ENCODE results near the gene COL6A1. TPM values are rescaled to one million over a fixed set of nuclear protein-coding genes. Genes with fewer than 3 reads are reported as not detected.

The COL6A1 gene
- total and polyA plus RNA-seq, 2 of the 13 experiments (the other 11 are each of a cell fraction or from before 2014, with no cell fraction given) = 3.1 to 4.8 TPM

DNA sequence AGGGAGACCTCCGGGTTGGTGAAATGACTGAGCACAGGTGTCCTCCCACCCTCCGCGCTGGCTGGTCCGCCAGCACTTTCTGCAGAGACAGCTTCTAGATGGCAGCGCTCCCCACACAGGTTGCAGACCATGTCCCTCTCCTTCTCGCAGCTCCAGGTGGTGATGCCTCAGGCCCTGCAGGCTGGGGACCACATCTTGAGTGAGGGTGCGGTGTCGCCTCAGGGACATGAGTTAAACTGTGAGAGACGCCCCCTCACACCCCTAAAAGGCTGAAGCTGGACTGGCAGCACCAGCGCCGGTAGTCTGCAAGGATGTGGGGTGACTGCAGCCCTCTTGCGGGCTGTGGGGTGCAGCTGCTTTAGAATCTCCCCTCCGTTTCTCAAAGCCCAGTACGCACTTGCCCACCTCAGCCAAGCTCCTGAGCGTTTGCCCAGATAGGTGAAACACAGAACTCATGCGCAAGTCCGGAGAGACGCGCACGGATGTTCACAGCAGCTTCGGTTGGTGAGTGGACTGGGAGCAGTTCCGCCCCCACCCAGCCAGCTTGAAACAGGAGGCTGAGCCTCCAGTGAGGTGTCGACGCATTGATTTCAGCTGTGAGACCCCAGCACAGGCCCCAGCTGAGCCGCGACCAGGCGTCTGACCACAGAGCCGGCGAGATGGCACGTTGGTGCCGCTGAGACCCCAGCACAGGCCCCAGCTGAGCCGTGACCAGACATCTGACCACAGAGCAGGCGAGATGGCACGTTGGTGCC, 28.6 kb downstream of the COL6A1 start (continued):
- TF ChIP-seq, protein P1, sequence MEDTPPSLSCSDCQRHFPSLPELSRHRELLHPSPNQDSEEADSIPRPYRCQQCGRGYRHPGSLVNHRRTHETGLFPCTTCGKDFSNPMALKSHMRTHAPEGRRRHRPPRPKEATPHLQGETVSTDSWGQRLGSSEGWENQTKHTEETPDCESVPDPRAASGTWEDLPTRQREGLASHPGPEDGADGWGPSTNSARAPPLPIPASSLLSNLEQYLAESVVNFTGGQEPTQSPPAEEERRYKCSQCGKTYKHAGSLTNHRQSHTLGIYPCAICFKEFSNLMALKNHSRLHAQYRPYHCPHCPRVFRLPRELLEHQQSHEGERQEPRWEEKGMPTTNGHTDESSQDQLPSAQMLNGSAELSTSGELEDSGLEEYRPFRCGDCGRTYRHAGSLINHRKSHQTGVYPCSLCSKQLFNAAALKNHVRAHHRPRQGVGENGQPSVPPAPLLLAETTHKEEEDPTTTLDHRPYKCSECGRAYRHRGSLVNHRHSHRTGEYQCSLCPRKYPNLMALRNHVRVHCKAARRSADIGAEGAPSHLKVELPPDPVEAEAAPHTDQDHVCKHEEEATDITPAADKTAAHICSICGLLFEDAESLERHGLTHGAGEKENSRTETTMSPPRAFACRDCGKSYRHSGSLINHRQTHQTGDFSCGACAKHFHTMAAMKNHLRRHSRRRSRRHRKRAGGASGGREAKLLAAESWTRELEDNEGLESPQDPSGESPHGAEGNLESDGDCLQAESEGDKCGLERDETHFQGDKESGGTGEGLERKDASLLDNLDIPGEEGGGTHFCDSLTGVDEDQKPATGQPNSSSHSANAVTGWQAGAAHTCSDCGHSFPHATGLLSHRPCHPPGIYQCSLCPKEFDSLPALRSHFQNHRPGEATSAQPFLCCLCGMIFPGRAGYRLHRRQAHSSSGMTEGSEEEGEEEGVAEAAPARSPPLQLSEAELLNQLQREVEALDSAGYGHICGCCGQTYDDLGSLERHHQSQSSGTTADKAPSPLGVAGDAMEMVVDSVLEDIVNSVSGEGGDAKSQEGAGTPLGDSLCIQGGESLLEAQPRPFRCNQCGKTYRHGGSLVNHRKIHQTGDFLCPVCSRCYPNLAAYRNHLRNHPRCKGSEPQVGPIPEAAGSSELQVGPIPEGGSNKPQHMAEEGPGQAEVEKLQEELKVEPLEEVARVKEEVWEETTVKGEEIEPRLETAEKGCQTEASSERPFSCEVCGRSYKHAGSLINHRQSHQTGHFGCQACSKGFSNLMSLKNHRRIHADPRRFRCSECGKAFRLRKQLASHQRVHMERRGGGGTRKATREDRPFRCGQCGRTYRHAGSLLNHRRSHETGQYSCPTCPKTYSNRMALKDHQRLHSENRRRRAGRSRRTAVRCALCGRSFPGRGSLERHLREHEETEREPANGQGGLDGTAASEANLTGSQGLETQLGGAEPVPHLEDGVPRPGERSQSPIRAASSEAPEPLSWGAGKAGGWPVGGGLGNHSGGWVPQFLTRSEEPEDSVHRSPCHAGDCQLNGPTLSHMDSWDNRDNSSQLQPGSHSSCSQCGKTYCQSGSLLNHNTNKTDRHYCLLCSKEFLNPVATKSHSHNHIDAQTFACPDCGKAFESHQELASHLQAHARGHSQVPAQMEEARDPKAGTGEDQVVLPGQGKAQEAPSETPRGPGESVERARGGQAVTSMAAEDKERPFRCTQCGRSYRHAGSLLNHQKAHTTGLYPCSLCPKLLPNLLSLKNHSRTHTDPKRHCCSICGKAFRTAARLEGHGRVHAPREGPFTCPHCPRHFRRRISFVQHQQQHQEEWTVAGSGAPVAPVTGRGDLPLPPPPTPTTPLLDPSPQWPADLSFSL (CRISPR knock-in tag; IDR thresholded peaks at IDR 0.05) = no peak
- TF ChIP-seq ZNF570 (CRISPR knock-in tag; IDR thresholded peaks at IDR 0.05; ENCODE audit: borderline replicate concordance) = no peak
- TF ChIP-seq, protein P2, sequence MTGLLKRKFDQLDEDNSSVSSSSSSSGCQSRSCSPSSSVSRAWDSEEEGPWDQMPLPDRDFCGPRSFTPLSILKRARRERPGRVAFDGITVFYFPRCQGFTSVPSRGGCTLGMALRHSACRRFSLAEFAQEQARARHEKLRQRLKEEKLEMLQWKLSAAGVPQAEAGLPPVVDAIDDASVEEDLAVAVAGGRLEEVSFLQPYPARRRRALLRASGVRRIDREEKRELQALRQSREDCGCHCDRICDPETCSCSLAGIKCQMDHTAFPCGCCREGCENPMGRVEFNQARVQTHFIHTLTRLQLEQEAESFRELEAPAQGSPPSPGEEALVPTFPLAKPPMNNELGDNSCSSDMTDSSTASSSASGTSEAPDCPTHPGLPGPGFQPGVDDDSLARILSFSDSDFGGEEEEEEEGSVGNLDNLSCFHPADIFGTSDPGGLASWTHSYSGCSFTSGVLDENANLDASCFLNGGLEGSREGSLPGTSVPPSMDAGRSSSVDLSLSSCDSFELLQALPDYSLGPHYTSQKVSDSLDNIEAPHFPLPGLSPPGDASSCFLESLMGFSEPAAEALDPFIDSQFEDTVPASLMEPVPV (CRISPR knock-in tag; IDR thresholded peaks at IDR 0.05) = no peak
- no peak for TF ChIP-seq JARID2 (CRISPR knock-in tag; IDR thresholded peaks at IDR 0.05; ENCODE audit: insufficient replicate concordance)
- no peak for TF ChIP-seq HOXD1 (CRISPR knock-in tag; IDR thresholded peaks at IDR 0.05)
- TF ChIP-seq AGO1 (IDR thresholded peaks at IDR 0.05; ENCODE audit: low read depth, low read length, poor library complexity, severe bottlenecking) = no peak
- no peak for TF ChIP-seq HNRNPK (IDR thresholded peaks at IDR 0.05; ENCODE audit: low read depth, low read length, poor library complexity, severe bottlenecking)
- TF ChIP-seq, protein P3, sequence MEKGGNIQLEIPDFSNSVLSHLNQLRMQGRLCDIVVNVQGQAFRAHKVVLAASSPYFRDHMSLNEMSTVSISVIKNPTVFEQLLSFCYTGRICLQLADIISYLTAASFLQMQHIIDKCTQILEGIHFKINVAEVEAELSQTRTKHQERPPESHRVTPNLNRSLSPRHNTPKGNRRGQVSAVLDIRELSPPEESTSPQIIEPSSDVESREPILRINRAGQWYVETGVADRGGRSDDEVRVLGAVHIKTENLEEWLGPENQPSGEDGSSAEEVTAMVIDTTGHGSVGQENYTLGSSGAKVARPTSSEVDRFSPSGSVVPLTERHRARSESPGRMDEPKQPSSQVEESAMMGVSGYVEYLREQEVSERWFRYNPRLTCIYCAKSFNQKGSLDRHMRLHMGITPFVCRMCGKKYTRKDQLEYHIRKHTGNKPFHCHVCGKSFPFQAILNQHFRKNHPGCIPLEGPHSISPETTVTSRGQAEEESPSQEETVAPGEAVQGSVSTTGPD (CRISPR knock-in tag; IDR thresholded peaks at IDR 0.05) = no peak

All from HepG2 (cell line).